Ureter (tissue), 1 donor: Measurements from ENCODE around the gene PHAF1. TPM values are rescaled to one million over a fixed set of nuclear protein-coding genes. Genes with fewer than 3 reads are reported as not detected.

Experiments used
- DNase-seq: peaks from one replicate; pipeline ENCODE4 v3.0.0-alpha.2; 2020; ENCODE audit warnings: low spot score
- total RNA-seq: library from RNA; stranded (reverse); gene quantifications from one replicate; pipeline ENCODE4 v1.2.4, GENCODE V29; 2023
- donor health status: DM: yes; HTN: yes; CAD: no.

Gene PHAF1
- total RNA-seq, 1 donor from 2014 or later: 19.4 TPM

DNA sequence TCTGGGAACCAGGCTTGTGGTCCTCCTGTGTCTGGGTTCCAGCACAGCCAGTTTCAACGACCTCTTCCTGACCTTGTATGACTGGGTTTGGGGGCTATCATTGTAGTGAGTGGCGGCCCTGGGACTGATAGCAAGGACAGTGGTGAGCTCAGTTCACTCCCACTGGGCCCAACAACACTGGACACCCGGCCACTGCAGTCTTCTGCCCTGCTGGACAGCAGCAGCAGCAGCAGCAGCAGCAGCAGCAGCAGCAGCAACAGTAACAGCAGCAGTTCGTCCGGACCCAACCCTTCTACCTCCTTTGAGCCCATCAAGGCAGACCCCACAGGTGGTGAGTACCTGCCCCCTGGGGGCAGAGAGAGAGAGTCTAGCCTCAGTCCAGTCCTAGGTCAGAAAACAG, 85.9 kb downstream of the PHAF1 start:
- DNase-seq: no peak

DNA sequence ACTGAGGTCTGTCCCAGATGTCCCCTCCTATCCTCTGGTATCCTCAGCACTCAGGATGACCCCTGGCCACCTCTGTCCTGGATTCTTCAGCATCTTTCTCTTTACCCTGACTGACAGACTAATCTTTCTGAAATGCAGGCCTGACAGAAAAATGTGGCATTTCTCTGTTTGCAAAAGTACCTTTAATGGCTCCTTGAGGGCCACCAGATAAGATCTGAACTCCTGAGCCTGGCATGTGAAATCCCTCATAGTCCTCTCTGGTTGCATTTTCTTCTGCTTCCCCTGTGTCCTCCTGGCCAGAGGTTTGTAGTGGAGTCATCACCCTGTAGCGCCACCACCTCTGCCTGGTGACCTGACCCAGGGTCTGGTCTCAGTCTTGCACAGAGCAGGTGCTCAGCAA, 87.1 kb downstream of the PHAF1 start:
- no peak for DNase-seq

DNA sequence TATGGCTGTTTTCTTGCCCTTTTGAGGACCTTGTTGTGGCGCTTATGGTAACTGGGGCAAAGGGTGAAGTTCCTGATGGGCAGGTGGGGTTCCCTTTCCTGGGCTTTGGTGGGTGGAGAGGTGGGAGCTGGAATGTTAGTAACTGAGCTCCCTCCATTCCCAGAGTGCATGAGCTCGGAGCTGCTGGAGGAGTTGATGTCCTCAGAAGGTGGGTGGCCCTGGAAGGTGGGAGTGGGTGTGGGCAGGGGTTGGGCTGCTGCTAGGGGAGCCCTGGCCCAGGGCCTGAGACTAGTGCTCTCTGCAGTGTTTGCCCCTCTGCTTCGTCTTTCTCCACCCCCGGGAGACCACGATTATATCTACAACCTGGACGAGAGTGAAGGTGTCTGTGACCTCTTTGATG, 88.0 kb downstream of the PHAF1 start:
- DNase-seq: no peak

Other genes starting within 250 kb of the PHAF1 start
- 11.5 TPM for gene PDP2, start 229.4 kb upstream of the PHAF1 start, total RNA-seq
- gene CDH16, start 191.1 kb upstream of the PHAF1 start, total RNA-seq: not detected
- 7.7 TPM for gene RRAD, start 184.4 kb upstream of the PHAF1 start, total RNA-seq
- gene CIAO2B, start 175.5 kb upstream of the PHAF1 start, total RNA-seq: 71.8 TPM
- 56.3 TPM for gene CES2, start 174.4 kb upstream of the PHAF1 start, total RNA-seq
- gene CES3, start 148.7 kb upstream of the PHAF1 start, total RNA-seq: 0.29 TPM
- gene CES4A, start 121.4 kb upstream of the PHAF1 start, total RNA-seq: 17.7 TPM
- 53.5 TPM for gene CBFB, start 80.8 kb upstream of the PHAF1 start, total RNA-seq
- 14.5 TPM for gene B3GNT9, start 41.1 kb downstream of the PHAF1 start, total RNA-seq
- 20.5 TPM for gene TRADD, start 50.0 kb downstream of the PHAF1 start, total RNA-seq
- gene FBXL8, start 50.0 kb downstream of the PHAF1 start, total RNA-seq: 12.5 TPM
- gene HSF4, start 54.8 kb downstream of the PHAF1 start, total RNA-seq: 52.0 TPM
- gene NOL3, start 60.6 kb downstream of the PHAF1 start, total RNA-seq: 26.8 TPM
- gene MATCAP1, start 74.0 kb downstream of the PHAF1 start, total RNA-seq: 50.7 TPM
- gene EXOC3L1, start 80.2 kb downstream of the PHAF1 start, total RNA-seq: 5.2 TPM
- 83.0 TPM for gene E2F4, start 82.2 kb downstream of the PHAF1 start, total RNA-seq
- 23.5 TPM for gene ELMO3, start 89.2 kb downstream of the PHAF1 start, total RNA-seq
- 30.9 TPM for gene TMEM208, start 117.2 kb downstream of the PHAF1 start, total RNA-seq
- gene FHOD1, start 137.5 kb downstream of the PHAF1 start, total RNA-seq: 19.1 TPM
- gene SLC9A5, start 139.0 kb downstream of the PHAF1 start, total RNA-seq: 0.86 TPM
- 10.3 TPM for gene PLEKHG4, start 169.6 kb downstream of the PHAF1 start, total RNA-seq
- not detected for gene KCTD19, start 216.8 kb downstream of the PHAF1 start, total RNA-seq
- not detected for gene LRRC36, start 216.9 kb downstream of the PHAF1 start, total RNA-seq